Stimulated activated naive CD8-positive, alpha-beta T cell treated with anti-CD3 and anti-CD28 coated beads, Interleukin-15, Interleukin-2, amounts not matched to agents 100 U/mL and 50 U/mL, for 24 hours (primary cell): ENCODE data around the gene ADRA1B.

Experiments
- ATAC-seq: fragments of 150-1000 bp; cut with Tn5 transposase; one replicate; pipeline ENCODE4 v1.10.0; 2021
- DNase-seq: peaks from one replicate; pipeline ENCODE4 v3.0.0; 2021

The ADRA1B gene

GRCh38 chr5:159915904-159916840 lies at the start of gene ADRA1B:
Gene ADRA1B, plus strand, starts transcription at chr5:159916482. Its CDS starts 424 bp downstream, at chr5:159916906.
- ATAC-seq (peak; percentile 74), DNase-seq (peak; percentile 72)

- ATAC-seq = no peak
- DNase-seq = no peak
These were observed 42.6 kb upstream of the ADRA1B start for GRCh38 chr5:159873680-159874079.

- DNase-seq (no peak), ATAC-seq (peak; percentile 81)
These were observed 42.0 kb upstream of the ADRA1B start for GRCh38 chr5:159874263-159874662.

- ATAC-seq = no peak
- DNase-seq = no peak
These were observed 39.3 kb upstream of the ADRA1B start for GRCh38 chr5:159877016-159877415.

GRCh38 chr5:159877894-159878448 lies 38.3 kb upstream of the ADRA1B start:
- DNase-seq = no peak
- ATAC-seq = no peak

- no peak for DNase-seq
- no peak for ATAC-seq
These were observed 37.3 kb upstream of the ADRA1B start for GRCh38 chr5:159878988-159879471.

GRCh38 chr5:159880676-159881075 lies 35.6 kb upstream of the ADRA1B start:
- no peak for ATAC-seq
- no peak for DNase-seq

- no peak for ATAC-seq
These were observed 34.3 kb upstream of the ADRA1B start for GRCh38 chr5:159881967-159882366.

GRCh38 chr5:159883522-159883950 lies 32.7 kb upstream of the ADRA1B start:
- no peak for DNase-seq
- ATAC-seq = no peak

More at GRCh38 chr5:159881967-159882366, 34.3 kb upstream of the ADRA1B start:
- no peak for DNase-seq

- ATAC-seq (no peak), DNase-seq (no peak)
These were observed 31.2 kb upstream of the ADRA1B start for GRCh38 chr5:159884917-159885620.

GRCh38 chr5:159886296-159886695 lies 30.0 kb upstream of the ADRA1B start:
- ATAC-seq = no peak
- no peak for DNase-seq

- no peak for DNase-seq
- ATAC-seq = no peak
These were observed 29.2 kb upstream of the ADRA1B start for GRCh38 chr5:159887050-159887449.

- no peak for DNase-seq
- no peak for ATAC-seq
These were observed 27.4 kb upstream of the ADRA1B start for GRCh38 chr5:159888860-159889259.

- ATAC-seq = no peak
These were observed 26.1 kb upstream of the ADRA1B start for GRCh38 chr5:159890141-159890540.

GRCh38 chr5:159891371-159891770 lies 24.9 kb upstream of the ADRA1B start:
- ATAC-seq (no peak), DNase-seq (no peak)

More at GRCh38 chr5:159890141-159890540, 26.1 kb upstream of the ADRA1B start:
- DNase-seq = no peak

- no peak for DNase-seq
These were observed 23.1 kb upstream of the ADRA1B start for GRCh38 chr5:159893040-159893695.

GRCh38 chr5:159894149-159894720 lies 22.0 kb upstream of the ADRA1B start:
- DNase-seq (no peak), ATAC-seq (no peak)

More at GRCh38 chr5:159893040-159893695, 23.1 kb upstream of the ADRA1B start:
- no peak for ATAC-seq

- ATAC-seq = no peak
- no peak for DNase-seq
These were observed 18.4 kb upstream of the ADRA1B start for GRCh38 chr5:159897786-159898393.

- no peak for DNase-seq
- ATAC-seq = no peak
These were observed 16.9 kb upstream of the ADRA1B start for GRCh38 chr5:159899067-159900049.

GRCh38 chr5:159901308-159901707 lies 15.0 kb upstream of the ADRA1B start:
- no peak for ATAC-seq
- no peak for DNase-seq
